Endothelial cell (in vitro differentiated cells): ENCODE measurements around the gene GALNT2. TPM values are rescaled to one million over a fixed set of nuclear protein-coding genes. Genes with fewer than 3 reads are reported as not detected.

Experiments
- DNase-seq: peaks from one replicate; pipeline ENCODE4 v3.0.0; 2021; ENCODE audit warnings: low spot score
- H3K27ac Mint-ChIP-seq: one replicate; pipeline ENCODE4 v1.8.0; 2021; ENCODE audit warnings: mixed read lengths, inconsistent platforms; ENCODE audit not compliant: unreplicated experiment
- H3K27me3 Mint-ChIP-seq: one replicate; pipeline ENCODE4 v1.8.0; 2021; ENCODE audit warnings: mild to moderate bottlenecking, moderate library complexity, mixed read lengths, inconsistent platforms; ENCODE audit not compliant: unreplicated experiment
- H3K36me3 Mint-ChIP-seq: one replicate; pipeline ENCODE4 v1.8.0; 2021; ENCODE audit warnings: mild to moderate bottlenecking, low read depth, mixed read lengths, inconsistent platforms; ENCODE audit not compliant: unreplicated experiment
- H3K4me1 Mint-ChIP-seq: one replicate; pipeline ENCODE4 v1.8.0; 2021; ENCODE audit warnings: mild to moderate bottlenecking, mixed read lengths, inconsistent platforms; ENCODE audit not compliant: unreplicated experiment
- H3K4me3 Mint-ChIP-seq: one replicate; pipeline ENCODE4 v1.8.0; 2021; ENCODE audit warnings: mild to moderate bottlenecking, mixed read lengths, inconsistent platforms; ENCODE audit not compliant: unreplicated experiment
- H3K9me3 Mint-ChIP-seq: one replicate; pipeline ENCODE4 v1.8.0; 2021; ENCODE audit warnings: mixed read lengths, inconsistent platforms; ENCODE audit not compliant: unreplicated experiment
- total RNA-seq: library from RNA; stranded (reverse); fragmentation: NEBNext Ultra II Directional; extraction: Animal tissue kit (Norgen Biotek cat#: 25700); gene quantifications from one replicate; pipeline ENCODE4 v1.2.1, GENCODE V29; 2021; ENCODE audit not compliant: unreplicated experiment
- TF ChIP-seq, protein P1 (sequence below): fragments of 200-600 bp; sonication (generic); IDR thresholded peaks from one replicate; pipeline ENCODE4 v1.5.0; 2021; ENCODE audit warnings: antibody characterized with exemption; ENCODE audit not compliant: unreplicated experiment

GALNT2 gene
- total RNA-seq, 1 donor from 2014 or later: 74.8 TPM

DNA sequence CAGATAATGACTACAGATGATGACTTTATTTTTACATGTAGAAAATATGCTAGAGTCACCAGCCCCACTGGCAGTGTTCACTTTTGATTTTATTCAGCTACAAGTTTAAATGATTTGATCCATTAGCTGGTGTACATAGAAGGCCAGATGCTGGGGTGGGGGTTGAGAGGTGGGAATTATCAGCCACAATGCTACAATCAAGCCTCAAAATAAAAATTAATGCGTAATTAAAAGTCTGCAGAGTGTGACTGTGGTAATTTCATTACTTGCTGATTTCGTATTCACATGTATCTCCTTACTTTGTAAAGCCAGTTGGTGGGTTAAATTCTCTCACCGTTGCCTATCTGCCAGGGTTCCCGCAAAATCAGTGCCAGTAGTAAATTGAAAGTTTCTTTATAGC, 109.3 kb downstream of the GALNT2 start:
- H3K36me3 Mint-ChIP-seq: no peaks in the 10 kb centered on the region
- H3K4me3 Mint-ChIP-seq: no peak overlapping the region
- H3K27ac Mint-ChIP-seq: no peak overlapping the region
- DNase-seq: no peak
- TF ChIP-seq, protein P1, sequence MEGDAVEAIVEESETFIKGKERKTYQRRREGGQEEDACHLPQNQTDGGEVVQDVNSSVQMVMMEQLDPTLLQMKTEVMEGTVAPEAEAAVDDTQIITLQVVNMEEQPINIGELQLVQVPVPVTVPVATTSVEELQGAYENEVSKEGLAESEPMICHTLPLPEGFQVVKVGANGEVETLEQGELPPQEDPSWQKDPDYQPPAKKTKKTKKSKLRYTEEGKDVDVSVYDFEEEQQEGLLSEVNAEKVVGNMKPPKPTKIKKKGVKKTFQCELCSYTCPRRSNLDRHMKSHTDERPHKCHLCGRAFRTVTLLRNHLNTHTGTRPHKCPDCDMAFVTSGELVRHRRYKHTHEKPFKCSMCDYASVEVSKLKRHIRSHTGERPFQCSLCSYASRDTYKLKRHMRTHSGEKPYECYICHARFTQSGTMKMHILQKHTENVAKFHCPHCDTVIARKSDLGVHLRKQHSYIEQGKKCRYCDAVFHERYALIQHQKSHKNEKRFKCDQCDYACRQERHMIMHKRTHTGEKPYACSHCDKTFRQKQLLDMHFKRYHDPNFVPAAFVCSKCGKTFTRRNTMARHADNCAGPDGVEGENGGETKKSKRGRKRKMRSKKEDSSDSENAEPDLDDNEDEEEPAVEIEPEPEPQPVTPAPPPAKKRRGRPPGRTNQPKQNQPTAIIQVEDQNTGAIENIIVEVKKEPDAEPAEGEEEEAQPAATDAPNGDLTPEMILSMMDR: no peak
- H3K27me3 Mint-ChIP-seq: no peaks in the 10 kb centered on the region
- no peaks in the 10 kb centered on the region for H3K9me3 Mint-ChIP-seq
- no peaks in the 10 kb centered on the region for H3K4me1 Mint-ChIP-seq

DNA sequence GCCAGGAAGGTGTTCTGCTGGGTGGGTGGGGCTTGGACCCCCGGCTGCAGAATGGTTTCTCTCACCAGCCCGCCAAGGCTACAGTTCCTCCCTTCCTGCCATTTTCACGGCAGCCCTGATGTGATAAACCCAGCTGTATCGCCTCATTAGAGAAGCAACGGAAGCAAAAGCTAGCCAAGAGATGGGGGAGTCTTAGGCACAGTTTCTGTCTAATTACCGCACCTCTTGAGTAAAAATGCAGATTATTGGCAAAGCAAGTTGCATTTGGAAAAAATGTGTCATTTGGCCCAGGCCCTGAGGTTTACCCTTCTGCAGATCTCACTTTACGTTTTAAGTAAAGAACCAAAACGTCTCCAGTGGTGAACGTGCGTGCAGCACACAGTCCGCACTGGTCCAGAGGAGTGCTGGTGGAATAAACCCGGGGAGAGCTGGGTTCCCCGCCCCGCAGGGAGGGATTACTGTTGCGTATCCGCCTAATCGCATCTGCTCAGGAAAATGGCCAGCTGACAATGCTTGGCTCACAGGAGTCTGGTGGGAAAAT, 109.9 kb downstream of the GALNT2 start:
- no peak overlapping the region for H3K27ac Mint-ChIP-seq
- no peaks in the 10 kb centered on the region for H3K27me3 Mint-ChIP-seq
- H3K36me3 Mint-ChIP-seq: no peaks in the 10 kb centered on the region
- H3K9me3 Mint-ChIP-seq: no peaks in the 10 kb centered on the region
- no peaks in the 10 kb centered on the region for H3K4me1 Mint-ChIP-seq
- H3K4me3 Mint-ChIP-seq: no peak overlapping the region
- TF ChIP-seq, protein P1: no peak
- DNase-seq: no peak

DNA sequence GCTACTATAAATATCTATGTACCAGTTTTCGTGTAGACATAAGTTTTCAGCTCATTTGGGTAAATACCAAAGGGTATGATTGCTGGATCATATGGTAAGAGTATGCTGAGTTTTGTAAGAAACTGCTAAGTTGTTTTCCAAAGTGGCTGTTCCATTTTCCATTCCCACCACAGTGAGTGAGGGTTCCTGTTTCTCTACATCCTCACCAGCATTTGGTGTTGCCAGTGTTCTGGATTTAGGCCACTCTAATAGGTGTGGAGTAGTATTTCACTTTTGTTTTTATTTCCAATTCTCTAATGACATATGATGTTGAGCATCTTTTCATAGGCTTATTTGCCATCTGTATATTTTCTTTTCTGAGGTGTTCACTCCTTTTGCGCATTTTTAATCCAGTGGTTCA, 112.2 kb downstream of the GALNT2 start:
- H3K27me3 Mint-ChIP-seq: no peaks in the 10 kb centered on the region
- TF ChIP-seq, protein P1: no peak
- no peak for DNase-seq
- no peak overlapping the region for H3K4me3 Mint-ChIP-seq
- no peak overlapping the region for H3K27ac Mint-ChIP-seq
- no peaks in the 10 kb centered on the region for H3K9me3 Mint-ChIP-seq
- H3K36me3 Mint-ChIP-seq: no peaks in the 10 kb centered on the region
- no peaks in the 10 kb centered on the region for H3K4me1 Mint-ChIP-seq

DNA sequence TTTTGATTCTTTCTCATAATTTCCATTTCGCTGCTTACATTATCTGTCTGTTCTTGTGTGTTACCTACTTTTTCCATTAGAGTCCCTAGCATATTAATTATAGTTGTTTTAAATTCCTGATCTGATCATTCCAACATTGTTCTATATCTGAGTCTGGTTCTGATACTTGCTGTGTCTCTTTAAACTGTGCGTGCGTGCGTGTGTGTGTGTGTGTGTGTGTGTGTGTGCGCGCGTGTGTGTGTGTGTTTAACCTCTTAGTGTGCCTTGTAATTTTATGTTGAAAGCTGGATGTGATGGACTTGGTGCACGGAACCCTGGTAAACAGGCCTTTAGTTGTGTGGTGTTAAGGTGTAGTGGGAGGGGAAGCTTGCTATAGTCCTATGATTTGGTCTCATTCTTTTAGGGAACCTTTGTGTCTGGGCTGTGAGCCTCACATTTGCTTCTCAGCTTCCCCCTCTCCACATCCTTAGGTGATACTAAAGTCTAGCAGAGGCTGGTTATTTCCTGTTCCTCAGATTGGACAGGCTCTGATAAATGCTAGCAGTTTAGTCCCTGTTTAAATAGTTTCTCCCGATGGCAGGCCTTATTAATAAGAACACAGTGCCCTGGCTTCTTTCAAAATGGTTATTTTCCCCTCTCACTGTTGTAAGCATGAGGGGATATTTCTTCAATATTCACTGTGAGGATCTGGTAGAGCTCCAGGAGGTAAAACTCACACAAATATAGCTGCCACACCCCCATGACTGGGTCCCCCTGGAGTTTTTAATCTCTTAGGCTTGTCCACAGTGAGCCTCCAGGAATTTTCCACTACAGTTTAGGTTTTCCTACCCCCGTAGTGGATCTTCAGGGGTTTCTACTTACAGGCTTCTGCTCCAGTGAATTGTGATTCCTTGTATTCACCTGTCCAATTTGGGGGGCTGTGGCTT, 118.3 kb downstream of the GALNT2 start:
- peaks cover 16% of the 10 kb centered on the region for H3K4me1 Mint-ChIP-seq
- H3K27me3 Mint-ChIP-seq: no peaks in the 10 kb centered on the region
- H3K36me3 Mint-ChIP-seq: peaks cover 14% of the 10 kb centered on the region
- no peak for DNase-seq
- H3K9me3 Mint-ChIP-seq: no peaks in the 10 kb centered on the region
- TF ChIP-seq, protein P1: no peak
- no peak overlapping the region for H3K4me3 Mint-ChIP-seq
- H3K27ac Mint-ChIP-seq: no peak overlapping the region
